LNCaP clone FGC (cell line): ENCODE results near the gene NALCN.

ENCODE experiments used
- DNase-seq: peaks from one replicate; pipeline ENCODE4 v3.0.0-alpha.2; 2011; ENCODE audit warnings: low read depth
- H3K4me3 ChIP-seq: 2 replicates; pipeline ENCODE4 v1.5.1; 2011; ENCODE audit warnings: mild to moderate bottlenecking, low read depth, low read length, control low read depth
- TF ChIP-seq, protein P1 (sequence below): IDR thresholded peaks from 2 replicates; pipeline ENCODE4 v1.5.1; 2012; ENCODE audit warnings: mild to moderate bottlenecking; ENCODE audit not compliant: control insufficient read depth, insufficient read depth; ENCODE audit errors: extremely low read depth

The NALCN gene

DNA sequence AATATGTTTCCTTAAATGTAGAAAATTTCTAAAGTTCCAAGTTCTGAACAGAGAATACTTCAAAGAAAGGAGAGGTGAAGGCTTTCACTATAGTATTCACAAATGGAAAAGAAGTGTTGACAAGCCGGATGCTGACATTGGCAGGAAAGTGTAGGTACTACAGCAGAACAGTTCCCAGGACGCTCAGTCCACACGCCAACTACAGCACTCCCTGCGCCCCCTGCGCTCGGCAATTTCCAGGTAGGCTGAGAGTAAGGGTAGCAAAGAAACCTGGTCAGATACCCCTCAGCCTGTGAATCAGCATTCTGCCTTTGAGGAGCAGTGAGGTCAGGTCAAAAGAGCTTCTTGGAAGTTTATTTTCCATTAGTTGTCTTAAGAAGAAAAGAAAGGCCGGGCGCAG, 115.3 kb downstream of the NALCN start:
- no peak overlapping the region for H3K4me3 ChIP-seq
- TF ChIP-seq, protein P1, sequence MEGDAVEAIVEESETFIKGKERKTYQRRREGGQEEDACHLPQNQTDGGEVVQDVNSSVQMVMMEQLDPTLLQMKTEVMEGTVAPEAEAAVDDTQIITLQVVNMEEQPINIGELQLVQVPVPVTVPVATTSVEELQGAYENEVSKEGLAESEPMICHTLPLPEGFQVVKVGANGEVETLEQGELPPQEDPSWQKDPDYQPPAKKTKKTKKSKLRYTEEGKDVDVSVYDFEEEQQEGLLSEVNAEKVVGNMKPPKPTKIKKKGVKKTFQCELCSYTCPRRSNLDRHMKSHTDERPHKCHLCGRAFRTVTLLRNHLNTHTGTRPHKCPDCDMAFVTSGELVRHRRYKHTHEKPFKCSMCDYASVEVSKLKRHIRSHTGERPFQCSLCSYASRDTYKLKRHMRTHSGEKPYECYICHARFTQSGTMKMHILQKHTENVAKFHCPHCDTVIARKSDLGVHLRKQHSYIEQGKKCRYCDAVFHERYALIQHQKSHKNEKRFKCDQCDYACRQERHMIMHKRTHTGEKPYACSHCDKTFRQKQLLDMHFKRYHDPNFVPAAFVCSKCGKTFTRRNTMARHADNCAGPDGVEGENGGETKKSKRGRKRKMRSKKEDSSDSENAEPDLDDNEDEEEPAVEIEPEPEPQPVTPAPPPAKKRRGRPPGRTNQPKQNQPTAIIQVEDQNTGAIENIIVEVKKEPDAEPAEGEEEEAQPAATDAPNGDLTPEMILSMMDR: no peak
- no peak for DNase-seq

DNA sequence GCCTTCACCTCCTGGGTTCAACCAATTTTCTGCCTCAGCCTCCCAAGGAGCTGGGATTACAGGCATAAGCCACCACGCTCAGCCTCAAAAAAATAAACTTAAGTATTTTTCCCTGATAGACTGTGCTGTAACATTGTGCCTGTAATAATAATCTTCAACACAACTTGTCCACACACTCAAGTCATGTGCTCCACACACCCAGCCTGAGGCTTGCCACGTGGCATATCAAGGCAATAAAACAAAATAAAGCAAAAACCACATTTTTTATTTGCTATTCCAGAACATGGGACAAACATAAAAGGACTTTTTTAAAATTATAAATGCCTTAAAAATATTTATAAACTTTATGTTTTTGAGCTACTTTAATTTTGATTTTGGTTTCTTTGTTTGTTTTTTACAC, 115.8 kb downstream of the NALCN start:
- no peak for DNase-seq
- no peak overlapping the region for H3K4me3 ChIP-seq
- TF ChIP-seq, protein P1: no peak

DNA sequence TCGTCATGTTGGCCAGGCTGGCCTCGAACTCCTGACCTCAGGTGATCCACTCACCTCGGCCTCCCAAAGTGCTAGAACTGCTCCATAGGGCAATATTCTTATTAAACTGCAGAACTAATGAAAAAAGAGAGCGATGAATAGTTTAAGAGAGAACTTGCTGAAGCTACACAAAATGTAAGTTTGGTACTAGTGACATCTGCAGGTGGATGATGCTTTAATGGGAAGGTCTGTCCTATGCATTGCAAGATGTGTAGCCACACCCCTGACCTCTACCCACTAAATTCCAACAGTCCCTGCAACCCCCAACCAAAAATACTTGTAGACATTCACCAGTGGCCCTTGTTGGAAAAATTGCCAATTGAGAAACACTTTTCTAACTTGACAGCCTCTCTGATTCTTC, 117.8 kb downstream of the NALCN start:
- no peak for DNase-seq
- TF ChIP-seq, protein P1: no peak
- H3K4me3 ChIP-seq: no peak overlapping the region

DNA sequence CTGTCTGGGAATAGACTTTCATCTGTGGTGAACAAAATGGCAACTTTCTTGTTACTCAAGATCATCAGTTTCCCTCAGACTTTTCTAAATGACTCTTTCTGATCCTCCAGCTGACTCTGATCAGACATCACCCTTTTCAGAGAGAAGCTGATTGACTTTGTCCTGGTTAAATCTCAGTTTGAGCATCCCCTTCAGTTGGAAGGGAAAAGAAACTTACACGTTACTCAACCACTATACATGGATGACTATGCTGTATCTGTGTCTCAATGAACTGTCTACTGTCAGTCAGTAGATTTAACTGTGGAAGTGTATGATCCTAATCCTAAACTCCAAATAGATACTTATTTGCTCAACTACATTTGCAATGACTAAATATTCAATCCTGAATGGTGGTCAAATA, 118.5 kb downstream of the NALCN start:
- DNase-seq: no peak
- TF ChIP-seq, protein P1: no peak
- H3K4me3 ChIP-seq: no peak overlapping the region

DNA sequence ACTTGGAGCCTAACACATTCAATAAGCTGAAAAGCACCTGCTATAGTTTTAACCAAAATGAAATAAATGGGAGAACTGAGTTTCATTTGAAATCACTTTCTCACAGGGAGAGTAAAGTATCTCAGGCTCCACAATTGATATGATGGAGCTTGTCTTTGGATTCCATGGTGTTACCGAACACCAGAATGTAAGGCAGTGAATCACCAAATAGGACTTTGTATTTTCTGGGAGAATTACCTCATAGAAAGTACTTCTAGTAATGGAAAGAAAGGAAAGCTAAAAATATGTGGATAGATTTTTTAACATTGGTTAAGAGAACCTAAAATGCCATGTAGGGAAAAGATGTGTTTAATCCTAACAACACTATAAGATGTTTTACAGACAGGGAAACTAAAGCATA, 123.6 kb downstream of the NALCN start:
- no peak overlapping the region for H3K4me3 ChIP-seq
- TF ChIP-seq, protein P1: no peak
- no peak for DNase-seq

DNA sequence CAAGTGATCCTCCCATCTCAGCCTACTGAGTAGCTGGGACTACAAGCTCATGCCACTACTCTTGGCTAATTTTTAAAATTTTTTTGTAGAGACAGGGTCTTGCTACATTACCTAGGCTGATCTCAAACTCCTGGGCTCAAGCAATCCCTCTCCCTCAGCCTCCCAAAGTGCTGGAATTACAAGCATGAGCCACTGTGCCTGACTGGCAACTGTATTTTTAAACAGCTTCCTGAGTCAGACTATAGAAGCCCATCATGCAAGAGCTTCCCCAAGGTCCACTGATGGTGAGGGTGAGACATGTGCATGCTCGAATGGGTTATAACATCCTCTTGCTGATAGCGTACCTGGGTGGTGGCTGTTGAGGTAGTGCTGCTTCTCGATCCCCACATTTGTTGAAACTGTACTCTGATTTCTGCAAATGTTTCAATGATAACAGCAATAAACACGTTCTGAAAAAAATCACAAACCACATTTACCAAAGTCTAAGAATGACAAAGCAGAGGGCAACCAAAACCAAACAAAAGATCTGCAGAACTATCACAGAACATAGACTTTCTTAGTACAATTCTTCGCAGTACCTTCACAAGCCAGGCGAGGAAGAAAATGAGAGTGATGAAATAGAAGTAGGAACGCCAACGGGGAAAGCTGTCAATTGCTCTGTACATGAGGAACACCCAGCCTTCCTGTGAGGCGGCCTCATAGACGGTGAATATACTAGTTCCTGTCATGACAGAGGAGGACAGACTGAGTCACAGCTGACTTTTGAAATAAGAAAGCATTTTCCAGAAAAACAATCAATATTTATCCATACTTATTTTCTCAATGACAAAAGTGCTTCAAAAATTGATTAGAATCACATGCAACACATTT, 124.4 kb downstream of the NALCN start:
- TF ChIP-seq, protein P1: no peak
- no peak overlapping the region for H3K4me3 ChIP-seq
- no peak for DNase-seq

DNA sequence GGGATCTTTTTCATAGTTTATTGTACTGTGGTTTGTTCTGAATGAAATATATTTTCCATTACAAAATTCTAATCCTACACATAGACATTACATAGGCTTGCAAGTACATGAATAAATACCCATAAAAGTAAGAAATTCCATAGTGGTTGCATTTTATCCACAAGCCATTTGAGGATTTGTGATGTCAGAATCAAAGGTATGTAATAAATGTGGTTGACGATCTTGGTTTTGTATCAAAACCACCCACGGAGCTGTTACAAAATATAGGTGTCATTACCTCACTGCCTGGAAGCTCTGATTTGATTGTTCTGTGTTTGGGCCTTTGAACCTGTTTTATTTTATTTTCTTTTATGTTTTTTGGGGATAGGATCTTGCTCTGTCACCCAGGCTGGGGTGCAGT, 125.1 kb downstream of the NALCN start:
- no peak for DNase-seq
- no peak overlapping the region for H3K4me3 ChIP-seq
- TF ChIP-seq, protein P1: no peak
